ENCODE data around the gene FBP2. TPM values are rescaled to one million over a fixed set of nuclear protein-coding genes. Genes with fewer than 3 reads are reported as not detected.

FBP2 gene
- total RNA-seq, 1 donor = not detected

DNA sequence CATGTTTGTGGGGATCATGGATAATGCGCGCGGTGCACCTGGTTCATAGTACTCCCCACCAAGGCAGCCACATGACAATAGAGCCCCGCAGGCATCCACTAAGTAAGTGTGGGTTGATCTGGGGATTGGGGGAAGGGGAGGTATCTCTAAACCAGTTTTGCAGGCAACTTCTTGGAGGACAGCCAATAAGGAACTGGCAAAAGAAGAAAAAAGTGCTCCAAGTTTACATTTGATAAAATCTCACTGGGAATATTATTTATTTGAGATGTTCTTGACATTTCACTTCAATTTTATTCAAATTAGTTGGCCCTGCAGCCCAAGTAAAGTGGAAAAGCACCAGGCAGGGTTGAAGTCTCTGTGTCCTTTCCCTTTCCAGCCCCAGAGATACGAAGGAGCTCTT is 37.2 kb upstream of the FBP2 start:
- Histone ChIP-seq H3K36me3 (ENCODE audit: insufficient read depth, low read length) (no peaks in the 10 kb centered on the region), H3K4me1 (ENCODE audit: insufficient read depth, low read length) (no peaks in the 10 kb centered on the region)
- TF ChIP-seq, protein P1, sequence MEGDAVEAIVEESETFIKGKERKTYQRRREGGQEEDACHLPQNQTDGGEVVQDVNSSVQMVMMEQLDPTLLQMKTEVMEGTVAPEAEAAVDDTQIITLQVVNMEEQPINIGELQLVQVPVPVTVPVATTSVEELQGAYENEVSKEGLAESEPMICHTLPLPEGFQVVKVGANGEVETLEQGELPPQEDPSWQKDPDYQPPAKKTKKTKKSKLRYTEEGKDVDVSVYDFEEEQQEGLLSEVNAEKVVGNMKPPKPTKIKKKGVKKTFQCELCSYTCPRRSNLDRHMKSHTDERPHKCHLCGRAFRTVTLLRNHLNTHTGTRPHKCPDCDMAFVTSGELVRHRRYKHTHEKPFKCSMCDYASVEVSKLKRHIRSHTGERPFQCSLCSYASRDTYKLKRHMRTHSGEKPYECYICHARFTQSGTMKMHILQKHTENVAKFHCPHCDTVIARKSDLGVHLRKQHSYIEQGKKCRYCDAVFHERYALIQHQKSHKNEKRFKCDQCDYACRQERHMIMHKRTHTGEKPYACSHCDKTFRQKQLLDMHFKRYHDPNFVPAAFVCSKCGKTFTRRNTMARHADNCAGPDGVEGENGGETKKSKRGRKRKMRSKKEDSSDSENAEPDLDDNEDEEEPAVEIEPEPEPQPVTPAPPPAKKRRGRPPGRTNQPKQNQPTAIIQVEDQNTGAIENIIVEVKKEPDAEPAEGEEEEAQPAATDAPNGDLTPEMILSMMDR (IDR thresholded peaks at IDR 0.05; ENCODE audit: extremely low read depth, low read depth, low read length) = no peak

DNA sequence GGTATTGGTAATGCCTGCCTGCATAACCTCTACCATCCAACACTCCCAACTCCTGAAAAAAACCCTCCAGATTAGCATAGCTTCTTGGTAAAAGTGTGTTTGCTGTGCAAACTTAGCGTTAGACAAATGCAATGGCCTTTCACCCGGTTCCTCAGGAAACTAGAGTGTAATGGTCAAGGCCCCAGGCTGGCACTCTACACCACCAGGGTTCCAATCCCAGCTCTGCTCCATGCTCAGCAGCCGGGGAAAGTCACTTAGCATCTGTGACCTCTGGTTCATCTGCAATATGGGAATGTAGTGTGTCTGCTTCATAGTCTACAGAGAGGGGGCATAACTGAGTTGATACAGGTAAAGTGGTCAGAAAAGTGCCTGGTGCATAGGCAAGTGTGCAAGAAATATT is 36.7 kb upstream of the FBP2 start:
- Histone ChIP-seq H3K9me3 (ENCODE audit: low read depth, low read length) (no peaks in the 10 kb centered on the region), H2AFZ (ENCODE audit: low read length) (no peak overlapping the region), H3K27me3 (ENCODE audit: insufficient read depth, low read length) (peaks cover 17% of the 10 kb centered on the region), H3K4me3 (ENCODE audit: insufficient read depth, low read length) (no peak overlapping the region), H4K20me1 (ENCODE audit: insufficient read depth, low read length) (no peaks in the 10 kb centered on the region), H3K4me1 (ENCODE audit: insufficient read depth, low read length) (no peaks in the 10 kb centered on the region), H3K4me2 (ENCODE audit: insufficient read depth, low read length) (no peak overlapping the region), H3K36me3 (ENCODE audit: insufficient read depth, low read length) (no peaks in the 10 kb centered on the region), H3K79me2 (ENCODE audit: insufficient read depth, low read length) (no peaks in the 10 kb centered on the region), H3K27ac (ENCODE audit: low read depth, low read length) (no peak overlapping the region)
- TF ChIP-seq, protein P1 (IDR thresholded peaks at IDR 0.05; ENCODE audit: extremely low read depth, low read depth, low read length) = no peak
- DNase-seq (ENCODE audit: insufficient read length, low spot score, missing footprints) = no peak

More for the DNA sequence above, 37.2 kb upstream of the FBP2 start:
- Histone ChIP-seq H2AFZ (ENCODE audit: low read length) (no peak overlapping the region), H3K79me2 (ENCODE audit: insufficient read depth, low read length) (no peaks in the 10 kb centered on the region), H3K4me3 (ENCODE audit: insufficient read depth, low read length) (no peak overlapping the region), H3K27me3 (ENCODE audit: insufficient read depth, low read length) (peaks cover 17% of the 10 kb centered on the region), H3K27ac (ENCODE audit: low read depth, low read length) (no peak overlapping the region), H3K9me3 (ENCODE audit: low read depth, low read length) (no peaks in the 10 kb centered on the region), H3K4me2 (ENCODE audit: insufficient read depth, low read length) (no peak overlapping the region), H4K20me1 (ENCODE audit: insufficient read depth, low read length) (no peaks in the 10 kb centered on the region)
- DNase-seq (ENCODE audit: insufficient read length, low spot score, missing footprints) = no peak

DNA sequence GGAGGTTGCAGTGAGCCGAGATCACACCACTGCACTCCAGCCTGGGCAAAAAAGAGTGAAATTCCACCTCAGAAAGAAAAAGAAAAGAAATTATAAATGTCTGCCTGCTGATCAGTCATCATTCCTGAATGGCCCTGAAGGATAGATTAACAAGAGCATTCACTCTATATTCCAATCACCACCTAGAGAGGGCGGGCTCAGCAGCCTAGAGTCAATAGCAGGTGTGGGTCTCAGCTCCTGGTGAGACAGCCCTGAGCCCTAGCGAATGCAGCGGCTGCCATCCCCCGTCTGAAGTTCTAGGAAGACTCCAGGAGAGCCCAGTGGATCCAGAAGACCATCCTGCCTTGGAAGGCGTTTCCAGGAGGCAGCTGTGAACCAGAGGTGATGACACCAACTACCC is 33.7 kb upstream of the FBP2 start:
- DNase-seq (ENCODE audit: insufficient read length, low spot score, missing footprints) = no peak
- no peak overlapping the region for H3K4me3 ChIP-seq (ENCODE audit: insufficient read depth, low read length)
- H4K20me1 ChIP-seq (ENCODE audit: insufficient read depth, low read length) = no peaks in the 10 kb centered on the region

DNA sequence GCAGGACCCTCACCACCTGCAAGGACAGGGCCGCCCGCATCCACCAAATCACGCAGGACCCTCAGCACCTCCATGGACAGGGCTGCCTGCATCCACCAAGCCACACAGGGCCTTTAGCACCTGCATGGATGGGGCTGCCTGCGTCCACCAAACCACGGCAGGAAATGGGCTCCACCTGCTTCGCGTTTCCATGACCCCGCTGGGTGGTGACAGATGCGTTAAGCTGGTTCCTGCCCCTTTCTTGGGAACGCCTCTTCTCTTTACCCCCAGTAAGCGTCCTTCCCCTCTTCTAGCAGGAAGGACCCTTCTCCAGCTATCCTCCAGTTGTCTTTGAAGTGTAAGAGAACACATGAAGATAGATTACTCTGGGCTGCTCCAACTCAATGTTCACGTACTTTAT is 32.2 kb upstream of the FBP2 start:
- H3K4me3 ChIP-seq (ENCODE audit: insufficient read depth, low read length) = no peak overlapping the region
- TF ChIP-seq, protein P1 (IDR thresholded peaks at IDR 0.05; ENCODE audit: extremely low read depth, low read depth, low read length) = no peak
- H3K27me3 ChIP-seq (ENCODE audit: insufficient read depth, low read length) = peaks cover 4% of the 10 kb centered on the region
- H3K36me3 ChIP-seq (ENCODE audit: insufficient read depth, low read length) = no peaks in the 10 kb centered on the region
- no peak overlapping the region for H2AFZ ChIP-seq (ENCODE audit: low read length)
- no peak overlapping the region for H3K27ac ChIP-seq (ENCODE audit: low read depth, low read length)
- no peaks in the 10 kb centered on the region for H3K79me2 ChIP-seq (ENCODE audit: insufficient read depth, low read length)
- no peak for DNase-seq (ENCODE audit: insufficient read length, low spot score, missing footprints)
- no peaks in the 10 kb centered on the region for H3K4me1 ChIP-seq (ENCODE audit: insufficient read depth, low read length)
- H4K20me1 ChIP-seq (ENCODE audit: insufficient read depth, low read length) = no peaks in the 10 kb centered on the region
- H3K4me2 ChIP-seq (ENCODE audit: insufficient read depth, low read length) = no peak overlapping the region
- no peaks in the 10 kb centered on the region for H3K9me3 ChIP-seq (ENCODE audit: low read depth, low read length)

More for the DNA sequence above, 33.7 kb upstream of the FBP2 start:
- Histone ChIP-seq H3K36me3 (ENCODE audit: insufficient read depth, low read length) (no peaks in the 10 kb centered on the region), H2AFZ (ENCODE audit: low read length) (no peak overlapping the region), H3K27ac (ENCODE audit: low read depth, low read length) (no peak overlapping the region), H3K4me1 (ENCODE audit: insufficient read depth, low read length) (no peaks in the 10 kb centered on the region), H3K27me3 (ENCODE audit: insufficient read depth, low read length) (peaks cover 13% of the 10 kb centered on the region), H3K9me3 (ENCODE audit: low read depth, low read length) (no peaks in the 10 kb centered on the region), H3K79me2 (ENCODE audit: insufficient read depth, low read length) (no peaks in the 10 kb centered on the region), H3K4me2 (ENCODE audit: insufficient read depth, low read length) (no peak overlapping the region)
- TF ChIP-seq, protein P1 (IDR thresholded peaks at IDR 0.05; ENCODE audit: extremely low read depth, low read depth, low read length) = no peak

All from osteoblast (primary cell).